Measurements from ENCODE around the gene LIN54. TPM values are rescaled to one million over a fixed set of nuclear protein-coding genes. Genes with fewer than 3 reads are reported as not detected.

Gene LIN54
- total and polyA plus RNA-seq, 10 donors, result 2.0 to 15.3 (median 12.5) TPM

DNA sequence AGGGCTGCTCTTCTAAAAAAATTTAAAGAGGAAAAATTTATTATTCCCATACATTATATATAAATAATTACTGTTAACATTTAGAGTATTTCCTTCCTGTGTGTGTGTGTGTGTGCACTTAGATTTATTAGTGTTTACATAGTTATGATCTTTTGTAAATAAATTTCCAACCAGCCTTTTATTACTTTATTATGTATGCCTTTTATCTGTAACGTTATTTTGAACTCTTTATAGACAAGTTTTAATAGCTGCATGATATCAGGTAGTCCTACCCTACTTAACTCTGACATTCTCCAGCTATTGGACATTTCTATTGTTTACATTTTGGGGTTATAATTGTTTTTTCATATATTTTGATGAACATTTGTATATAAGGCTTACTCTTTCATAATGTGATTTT, 101.3 kb downstream of the LIN54 start:
- H3K4me1 ChIP-seq, result peaks cover 0 to 15% (median 2%) of the 10 kb centered on the region in 6 donors
- H3K4me3 ChIP-seq, result no peak overlapping the region
- intact Hi-C loops (cut with DNase I; ENCODE audit: low total_unique reads), result loop anchor here (10.0 kb wide), 1 partner anchor 105 kb away; the partner anchor contains the start of gene LIN54
- H3K27ac ChIP-seq, result no peak overlapping the region
- no peaks in the 10 kb centered on the region for H3K27me3 ChIP-seq (replicated peaks in 1 of 7)
- no peaks in the 10 kb centered on the region for H3K9me3 ChIP-seq
- DNase-seq, result no peak
- H3K36me3 ChIP-seq, result peaks cover 0 to 52% (median 6%) of the 10 kb centered on the region in 6 donors
- TF ChIP-seq, protein P1, sequence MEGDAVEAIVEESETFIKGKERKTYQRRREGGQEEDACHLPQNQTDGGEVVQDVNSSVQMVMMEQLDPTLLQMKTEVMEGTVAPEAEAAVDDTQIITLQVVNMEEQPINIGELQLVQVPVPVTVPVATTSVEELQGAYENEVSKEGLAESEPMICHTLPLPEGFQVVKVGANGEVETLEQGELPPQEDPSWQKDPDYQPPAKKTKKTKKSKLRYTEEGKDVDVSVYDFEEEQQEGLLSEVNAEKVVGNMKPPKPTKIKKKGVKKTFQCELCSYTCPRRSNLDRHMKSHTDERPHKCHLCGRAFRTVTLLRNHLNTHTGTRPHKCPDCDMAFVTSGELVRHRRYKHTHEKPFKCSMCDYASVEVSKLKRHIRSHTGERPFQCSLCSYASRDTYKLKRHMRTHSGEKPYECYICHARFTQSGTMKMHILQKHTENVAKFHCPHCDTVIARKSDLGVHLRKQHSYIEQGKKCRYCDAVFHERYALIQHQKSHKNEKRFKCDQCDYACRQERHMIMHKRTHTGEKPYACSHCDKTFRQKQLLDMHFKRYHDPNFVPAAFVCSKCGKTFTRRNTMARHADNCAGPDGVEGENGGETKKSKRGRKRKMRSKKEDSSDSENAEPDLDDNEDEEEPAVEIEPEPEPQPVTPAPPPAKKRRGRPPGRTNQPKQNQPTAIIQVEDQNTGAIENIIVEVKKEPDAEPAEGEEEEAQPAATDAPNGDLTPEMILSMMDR (IDR thresholded peaks at IDR 0.05 in 8 of 11, conservative IDR thresholded peaks at IDR 0.05 in 3 of 11), result no peak
- WGBS, 5 donors, result 67 to 76% (median 75%) methylated on average over 1 of the region's 1 CpG

DNA sequence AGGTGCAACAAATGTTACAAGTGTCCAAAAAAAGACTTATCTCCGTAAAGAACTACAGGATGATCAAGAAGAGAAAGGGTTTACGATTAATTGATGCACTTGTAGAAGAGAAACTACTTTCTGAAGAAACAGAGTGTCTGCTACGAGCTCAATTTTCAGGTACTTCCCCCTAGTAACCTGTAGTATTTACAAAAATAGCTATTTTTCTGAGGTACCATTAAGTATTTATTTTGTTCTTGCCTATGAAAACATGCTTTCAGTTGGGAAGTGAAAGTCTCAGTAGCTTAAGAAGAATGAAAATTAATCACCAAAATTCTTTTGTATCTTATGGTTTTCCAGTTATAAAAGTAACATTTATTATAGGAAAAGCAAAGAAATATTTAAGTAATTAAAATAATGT, 104.2 kb downstream of the LIN54 start:
- TF ChIP-seq POLR2A (IDR thresholded peaks at IDR 0.05) (no peak), POLR2AphosphoS5 (IDR thresholded peaks at IDR 0.05) (no peak)
- TF ChIP-seq, protein P1 (IDR thresholded peaks at IDR 0.05 in 8 of 11, conservative IDR thresholded peaks at IDR 0.05 in 3 of 11), result no peak
- Histone ChIP-seq H3K4me1 (peaks cover 3 to 28% (median 8%) of the 10 kb centered on the region in 6 donors), H3K36me3 (peaks cover 0 to 39% (median 6%) of the 10 kb centered on the region in 6 donors), H3K27ac (no peak overlapping the region), H3K27me3 (replicated peaks in 1 of 7) (no peaks in the 10 kb centered on the region), H3K4me3 (no peak overlapping the region), H3K9me3 (no peaks in the 10 kb centered on the region)
- 77 to 90% (median 84%) methylated on average over 3 of the region's 3 CpGs for WGBS, 5 donors
- DNase-seq, result no peak
- intact Hi-C loops (cut with DNase I; ENCODE audit: low total_unique reads), result loop anchor here (10.0 kb wide), 1 partner anchor 108 kb away; the partner anchor contains the start of gene LIN54

- Histone ChIP-seq H3K36me3 (peaks cover 0 to 29% (median 6%) of the 10 kb centered on the region in 6 donors), H3K4me1 (peaks cover 4 to 31% (median 10%) of the 10 kb centered on the region in 6 donors), H3K27ac (no peak overlapping the region), H3K9me3 (no peaks in the 10 kb centered on the region), H3K27me3 (replicated peaks in 1 of 7) (no peaks in the 10 kb centered on the region), H3K4me3 (no peak overlapping the region)
- TF ChIP-seq, protein P1 (IDR thresholded peaks at IDR 0.05 in 8 of 11, conservative IDR thresholded peaks at IDR 0.05 in 3 of 11), result no peak
- no peak for DNase-seq
- WGBS, 5 donors, result 39 to 55% (median 51%) methylated on average over 2 of the region's 2 CpGs
- intact Hi-C loops (cut with DNase I; ENCODE audit: low total_unique reads), result loop anchor here (10.0 kb wide), 1 partner anchor 110 kb away; the partner anchor contains the start of gene LIN54
Observed at GRCh38 chr4:82905205-82905604, 105.4 kb downstream of the LIN54 start.

GRCh38 chr4:82903737-82904136, 106.9 kb downstream of the LIN54 start:
- H3K36me3 ChIP-seq, result peaks cover 0 to 26% (median 6%) of the 10 kb centered on the region in 6 donors
- DNase-seq, result no peak
- no peak overlapping the region for H3K27ac ChIP-seq
- no peaks in the 10 kb centered on the region for H3K9me3 ChIP-seq
- TF ChIP-seq, protein P1 (IDR thresholded peaks at IDR 0.05 in 8 of 11, conservative IDR thresholded peaks at IDR 0.05 in 3 of 11), result no peak
- TF ChIP-seq POLR2AphosphoS5 (IDR thresholded peaks at IDR 0.05), result no peak
- TF ChIP-seq POLR2A (IDR thresholded peaks at IDR 0.05), result no peak
- intact Hi-C loops (cut with DNase I; ENCODE audit: low total_unique reads), result loop anchor here (10.0 kb wide), 1 partner anchor 111 kb away; the partner anchor contains the start of gene LIN54
- peaks cover 13 to 44% (median 20%) of the 10 kb centered on the region in 6 donors for H3K4me1 ChIP-seq
- H3K4me3 ChIP-seq, result no peak overlapping the region
- 83 to 91% (median 86%) methylated on average over 5 of the region's 5 CpGs for WGBS, 5 donors
- H3K27me3 ChIP-seq (replicated peaks in 1 of 7), result no peaks in the 10 kb centered on the region

Measured in spleen (tissue), 11 donors.